GM12873 (cell line): ENCODE results near the gene YOD1.
A peak's percentile ranks its signal among the peaks of the same experiment; 100 is the strongest.

Experiments
- CTCF ChIP-seq: IDR thresholded peaks from 2 replicates; pipeline ENCODE4 v1.5.1; 2012; ENCODE audit warnings: low read depth, mild to moderate bottlenecking, moderate library complexity, low read length, control low read depth; ENCODE audit not compliant: insufficient read depth; ENCODE audit errors: missing control alignments

Gene YOD1

GRCh38 chr1:207063014-207063413, 12.0 kb upstream of the YOD1 start:
- TF ChIP-seq CTCF = no peak

- no peak for TF ChIP-seq CTCF
Measured at GRCh38 chr1:207062058-207062457, 11.1 kb upstream of the YOD1 start.

GRCh38 chr1:207060596-207060995, 9.6 kb upstream of the YOD1 start:
- no peak for TF ChIP-seq CTCF

DNA sequence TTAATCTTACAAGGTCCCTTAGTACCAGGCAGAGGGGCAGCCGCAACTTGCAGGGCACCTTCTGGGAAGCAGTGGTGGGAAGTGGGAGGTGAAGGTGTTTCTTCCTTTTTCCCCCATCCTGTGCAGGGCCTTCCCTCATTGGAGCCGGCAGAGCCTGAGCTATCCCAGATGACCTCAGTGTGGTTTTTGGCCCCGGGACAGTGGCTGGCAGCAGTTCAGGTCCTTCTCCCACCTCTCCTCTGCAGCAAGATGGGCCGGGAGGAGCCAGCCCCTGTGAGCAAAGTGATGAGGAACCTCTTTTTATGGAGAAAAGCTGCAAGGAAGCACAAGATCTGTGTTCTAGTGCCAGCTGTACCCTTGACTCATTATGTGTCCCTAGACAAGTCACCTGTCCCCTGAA, 8.9 kb upstream of the YOD1 start:
- no peak for TF ChIP-seq CTCF

- peak; percentile 38 for TF ChIP-seq CTCF
Measured at GRCh38 chr1:207058878-207059867, 8.2 kb upstream of the YOD1 start.

GRCh38 chr1:207058252-207058651, 7.2 kb upstream of the YOD1 start:
- TF ChIP-seq CTCF = no peak

DNA sequence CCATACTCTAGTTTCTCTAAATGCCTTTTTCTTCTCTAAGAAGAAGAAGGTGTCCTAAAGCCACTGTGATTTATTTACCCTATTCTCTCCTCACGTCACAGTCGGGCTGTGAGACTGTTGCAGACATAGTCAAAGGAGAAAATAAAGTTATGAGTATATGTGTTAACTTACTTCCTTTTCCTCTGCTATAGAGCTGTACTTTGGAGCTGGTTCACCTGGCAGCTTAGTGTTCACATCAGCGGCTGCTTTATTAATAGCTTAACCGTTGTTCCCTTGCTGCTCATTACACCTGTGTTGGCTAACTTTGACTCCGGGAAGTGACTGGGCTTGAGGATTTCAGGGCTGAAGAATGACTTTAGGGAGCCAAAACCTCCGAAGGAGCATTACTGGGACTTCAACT, 5.7 kb upstream of the YOD1 start:
- no peak for TF ChIP-seq CTCF
